Activated T-cell treated with anti-CD3 and anti-CD28 coated beads, Interleukin-2, amount 50 U/mL, for 4 hours (primary cell): ENCODE data around the gene PCYOX1L. TPM values are rescaled to one million over a fixed set of nuclear protein-coding genes. Genes with fewer than 3 reads are reported as not detected.

Experiments
- ATAC-seq, 2 donors: fragments of 200-7000 bp; cut with Tn5 transposase; one replicate each; pipeline ENCODE4 v1.10.0; 2021
- DNase-seq: peaks from one replicate; pipeline ENCODE4 v3.0.0-alpha.2; 2020
- H3K27me3 Mint-ChIP-seq: one replicate; pipeline ENCODE4 v1.8.0; 2021; ENCODE audit warnings: low read depth, mixed read lengths
- H3K36me3 Mint-ChIP-seq: one replicate; pipeline ENCODE4 v1.8.0; 2022; ENCODE audit warnings: mixed read lengths; ENCODE audit not compliant: insufficient read depth
- H3K4me1 Mint-ChIP-seq: one replicate; pipeline ENCODE4 v1.8.0; 2021; ENCODE audit warnings: low read depth, mixed read lengths
- H3K4me3 Mint-ChIP-seq: one replicate; pipeline ENCODE4 v1.8.0; 2021; ENCODE audit warnings: mild to moderate bottlenecking, moderate library complexity, mixed read lengths
- H3K9me3 Mint-ChIP-seq: one replicate; pipeline ENCODE4 v1.8.0; 2021; ENCODE audit warnings: mixed read lengths
- total RNA-seq, 3 donors: library from RNA; stranded (reverse); gene quantifications; one replicate each; pipeline ENCODE4 v1.2.1, GENCODE V29; 2021

PCYOX1L gene
- total RNA-seq, 3 donors from 2014 or later, result 8.8 to 13.4 (median 8.8) TPM

DNA sequence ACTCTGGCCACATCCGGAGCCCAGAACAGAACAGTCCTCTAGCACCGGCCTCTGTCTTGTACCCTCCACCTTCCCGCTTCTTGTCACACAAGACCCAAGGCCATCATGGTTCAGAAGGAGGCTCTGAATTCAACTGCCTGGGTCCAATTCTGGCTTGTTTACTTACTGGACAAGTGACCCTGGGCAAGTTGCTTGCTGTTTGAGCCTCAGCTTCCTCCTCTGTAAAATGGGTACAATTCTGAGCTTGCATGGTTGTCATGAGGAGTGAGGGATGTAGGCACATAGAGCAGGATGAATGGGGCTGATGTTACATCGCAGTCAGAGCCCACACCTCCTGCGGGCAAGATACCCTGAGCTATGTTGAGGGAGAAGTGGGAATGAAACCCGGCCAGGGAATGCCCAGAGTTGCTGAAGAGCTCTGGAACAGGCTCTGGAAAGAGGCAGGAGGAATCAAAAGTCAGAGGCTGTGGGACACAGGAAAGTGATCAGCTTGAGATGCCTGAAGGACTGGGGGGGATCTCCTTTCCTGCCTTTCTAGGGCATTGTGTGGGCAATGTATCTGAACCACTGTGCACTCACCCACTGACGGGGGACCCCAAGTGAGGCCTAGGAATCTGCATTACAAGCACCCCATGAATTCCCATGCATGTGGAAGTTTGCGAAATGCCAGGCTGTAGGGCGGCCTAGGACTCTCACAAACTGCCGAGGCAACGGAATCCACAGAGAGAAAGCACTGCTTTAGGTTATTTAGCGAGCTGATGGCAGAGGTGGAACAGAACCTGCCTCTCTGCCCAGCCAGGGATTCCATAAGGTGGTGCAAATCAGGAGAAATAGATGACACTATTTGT lies 50.6 kb downstream of the PCYOX1L start:
- Mint-ChIP-seq H3K9me3 (no peaks in the 10 kb centered on the region), H3K27me3 (peaks cover 2% of the 10 kb centered on the region), H3K4me3 (no peak overlapping the region), H3K4me1 (no peaks in the 10 kb centered on the region), H3K36me3 (no peaks in the 10 kb centered on the region)
- no peak for DNase-seq
- no peak for ATAC-seq

DNA sequence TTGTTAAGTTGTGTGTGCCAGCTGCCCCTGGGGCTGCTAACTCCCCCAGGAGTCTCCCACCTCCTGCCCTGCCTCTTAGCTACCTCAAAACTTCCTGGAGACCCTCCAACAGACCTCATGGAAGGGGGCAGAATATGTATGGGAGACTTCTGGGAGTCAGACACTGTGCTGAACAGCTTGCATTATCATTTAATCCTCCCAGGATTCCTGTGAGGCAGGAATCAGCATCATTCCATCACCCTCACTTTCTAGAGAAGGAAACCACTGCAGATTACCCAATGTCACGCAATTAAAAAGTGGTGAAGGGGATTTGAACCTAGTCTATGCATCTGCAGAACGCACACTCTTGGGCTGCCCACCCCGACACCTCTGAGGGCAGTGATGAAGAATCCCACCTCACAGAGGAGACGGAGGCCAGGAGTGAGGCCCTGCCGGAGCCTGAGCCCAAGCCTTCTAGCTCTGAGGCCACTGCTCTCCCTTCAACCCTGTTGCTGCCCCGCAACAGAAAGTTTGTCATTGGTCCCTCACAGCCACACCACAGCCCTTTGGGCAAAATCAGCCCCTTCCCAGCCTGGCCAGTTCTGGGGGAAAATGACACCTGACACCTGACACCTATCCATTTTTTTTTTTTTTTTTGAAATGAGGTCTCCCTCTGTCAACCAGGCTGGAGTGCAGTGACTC lies 51.6 kb downstream of the PCYOX1L start:
- no peaks in the 10 kb centered on the region for H3K9me3 Mint-ChIP-seq

GRCh38 chr5:149410071-149410470 lies 52.2 kb downstream of the PCYOX1L start:
- Mint-ChIP-seq H3K4me1 (no peaks in the 10 kb centered on the region), H3K9me3 (no peaks in the 10 kb centered on the region), H3K4me3 (no peak overlapping the region), H3K27me3 (peaks cover 2% of the 10 kb centered on the region), H3K36me3 (no peaks in the 10 kb centered on the region)
- no peak for ATAC-seq
- no peak for DNase-seq

More for the DNA sequence above, 51.6 kb downstream of the PCYOX1L start:
- H3K27me3 Mint-ChIP-seq, result peaks cover 2% of the 10 kb centered on the region
- DNase-seq (no peak), ATAC-seq (no peak)
- no peaks in the 10 kb centered on the region for H3K36me3 Mint-ChIP-seq
- H3K4me3 Mint-ChIP-seq, result no peak overlapping the region
- H3K4me1 Mint-ChIP-seq, result no peaks in the 10 kb centered on the region

GRCh38 chr5:149410721-149411432 lies 53.0 kb downstream of the PCYOX1L start:
- ATAC-seq (no peak), DNase-seq (no peak)
- H3K4me1 Mint-ChIP-seq, result no peaks in the 10 kb centered on the region
- H3K36me3 Mint-ChIP-seq, result no peaks in the 10 kb centered on the region
- peaks cover 2% of the 10 kb centered on the region for H3K27me3 Mint-ChIP-seq
- no peak overlapping the region for H3K4me3 Mint-ChIP-seq
- no peaks in the 10 kb centered on the region for H3K9me3 Mint-ChIP-seq

DNA sequence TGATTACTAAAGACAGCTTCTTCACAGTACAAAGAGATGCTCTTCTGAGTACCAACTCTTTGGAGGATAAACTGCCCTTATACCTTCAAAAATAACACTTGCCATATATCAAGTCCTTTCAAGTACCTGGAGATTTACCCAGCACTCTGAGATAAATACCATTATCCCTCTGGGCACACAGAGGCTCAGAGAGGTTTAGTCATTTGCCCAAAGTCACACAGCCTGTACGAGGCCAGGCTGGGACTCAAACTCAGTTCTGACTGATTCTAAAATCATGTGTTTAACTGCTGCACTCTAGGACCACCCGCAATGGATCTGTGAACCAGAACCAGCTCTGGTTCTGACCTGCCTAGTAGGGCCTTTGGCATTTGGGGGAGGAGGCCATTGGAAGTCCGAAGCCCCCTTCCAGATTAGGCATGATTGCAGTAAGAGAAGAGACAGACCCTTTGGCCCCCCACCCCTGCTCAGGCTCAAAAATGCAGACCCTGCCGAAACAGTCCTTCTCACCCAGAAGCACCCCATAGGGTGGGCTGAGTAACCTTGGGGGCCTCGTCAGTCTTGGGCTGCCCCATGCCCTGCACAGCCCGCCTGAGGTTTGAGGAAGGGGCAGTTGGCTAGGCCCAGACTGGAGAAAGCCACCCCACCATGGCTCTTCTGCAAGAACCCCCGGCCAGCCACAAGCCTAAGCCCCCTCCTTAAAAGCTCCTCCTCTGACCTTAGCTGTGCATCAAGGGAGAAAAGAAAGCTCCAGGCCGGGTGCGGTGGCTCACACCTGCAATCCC lies 54.1 kb downstream of the PCYOX1L start:
- no peak overlapping the region for H3K4me3 Mint-ChIP-seq
- no peak for ATAC-seq
- H3K4me1 Mint-ChIP-seq, result no peaks in the 10 kb centered on the region
- peaks cover 2% of the 10 kb centered on the region for H3K27me3 Mint-ChIP-seq
- DNase-seq, result no peak
- no peaks in the 10 kb centered on the region for H3K36me3 Mint-ChIP-seq
- no peaks in the 10 kb centered on the region for H3K9me3 Mint-ChIP-seq

DNA sequence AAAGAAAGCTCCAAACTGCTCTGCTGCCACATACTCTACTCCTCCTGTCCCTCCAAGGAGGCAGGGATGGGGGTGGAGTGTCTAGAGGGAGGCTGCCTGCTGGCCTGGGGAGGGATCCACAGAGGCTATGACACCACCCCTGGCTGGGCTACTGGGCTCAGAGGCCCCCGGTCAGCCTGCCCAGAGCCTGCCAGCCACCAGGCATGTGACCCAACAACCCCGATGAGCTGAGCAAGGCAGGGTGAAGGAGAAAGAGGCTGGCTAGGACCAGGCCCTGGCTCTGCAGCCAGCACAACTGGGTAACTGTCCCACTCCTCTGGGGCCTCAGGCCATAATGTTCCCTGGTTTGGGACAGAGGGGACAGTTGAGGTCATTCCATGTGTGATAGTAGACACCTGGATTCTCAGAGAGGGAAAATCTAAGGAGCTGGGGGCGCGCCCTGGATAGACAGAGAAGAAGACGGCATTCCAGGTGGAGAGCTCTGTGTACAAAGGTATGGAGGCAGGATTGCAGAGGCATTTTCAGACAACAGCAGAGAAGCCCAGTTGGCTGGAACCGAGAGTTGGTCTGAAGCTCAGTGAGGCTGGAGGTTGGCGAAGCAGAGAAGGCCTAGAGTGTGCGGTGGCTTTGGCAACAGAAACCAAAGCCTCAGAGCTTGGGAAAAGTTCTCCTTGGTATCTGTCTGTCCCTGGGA lies 55.1 kb downstream of the PCYOX1L start:
- ATAC-seq (no peak), DNase-seq (no peak)
- Mint-ChIP-seq H3K9me3 (no peaks in the 10 kb centered on the region), H3K4me3 (no peak overlapping the region), H3K27me3 (peaks cover 3% of the 10 kb centered on the region), H3K36me3 (no peaks in the 10 kb centered on the region), H3K4me1 (no peaks in the 10 kb centered on the region)

DNA sequence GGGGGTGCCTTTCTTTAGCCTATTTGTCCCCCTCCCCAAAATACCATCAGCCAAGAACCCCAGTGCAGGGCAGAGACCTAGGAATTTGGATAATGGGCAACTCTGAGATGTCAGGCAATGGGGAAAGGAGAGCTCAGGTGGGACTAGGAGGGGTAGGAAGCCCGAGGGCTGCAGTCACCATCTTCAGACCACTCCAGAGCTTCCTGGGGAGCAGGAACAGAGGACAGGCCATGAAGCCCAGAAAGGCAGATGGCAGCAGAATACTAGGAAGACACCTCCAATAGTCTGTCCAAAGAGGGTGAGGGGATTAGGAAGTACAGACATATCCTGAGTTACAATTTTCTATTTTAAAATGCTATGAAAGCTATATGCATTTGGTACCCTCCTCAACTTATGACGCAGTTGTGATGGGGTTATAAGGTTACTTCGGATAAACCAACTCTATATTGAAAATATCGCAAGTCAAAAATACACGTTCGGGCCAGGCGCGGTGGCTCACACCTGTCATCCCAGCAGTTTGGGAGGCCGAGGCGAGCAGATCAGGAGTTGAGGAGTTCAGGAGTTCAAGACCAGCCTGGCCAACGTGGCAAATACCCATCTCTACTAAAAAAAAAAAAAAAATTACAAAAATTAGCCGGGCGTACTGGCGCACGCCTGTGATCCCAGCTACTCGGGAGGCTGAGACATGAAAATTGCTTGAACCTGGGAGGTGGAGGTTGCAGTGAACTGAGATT lies 55.8 kb downstream of the PCYOX1L start:
- no peaks in the 10 kb centered on the region for H3K9me3 Mint-ChIP-seq
- ATAC-seq (no peak), DNase-seq (no peak)
- no peak overlapping the region for H3K4me3 Mint-ChIP-seq
- no peaks in the 10 kb centered on the region for H3K4me1 Mint-ChIP-seq
- no peaks in the 10 kb centered on the region for H3K36me3 Mint-ChIP-seq
- peaks cover 3% of the 10 kb centered on the region for H3K27me3 Mint-ChIP-seq

DNA sequence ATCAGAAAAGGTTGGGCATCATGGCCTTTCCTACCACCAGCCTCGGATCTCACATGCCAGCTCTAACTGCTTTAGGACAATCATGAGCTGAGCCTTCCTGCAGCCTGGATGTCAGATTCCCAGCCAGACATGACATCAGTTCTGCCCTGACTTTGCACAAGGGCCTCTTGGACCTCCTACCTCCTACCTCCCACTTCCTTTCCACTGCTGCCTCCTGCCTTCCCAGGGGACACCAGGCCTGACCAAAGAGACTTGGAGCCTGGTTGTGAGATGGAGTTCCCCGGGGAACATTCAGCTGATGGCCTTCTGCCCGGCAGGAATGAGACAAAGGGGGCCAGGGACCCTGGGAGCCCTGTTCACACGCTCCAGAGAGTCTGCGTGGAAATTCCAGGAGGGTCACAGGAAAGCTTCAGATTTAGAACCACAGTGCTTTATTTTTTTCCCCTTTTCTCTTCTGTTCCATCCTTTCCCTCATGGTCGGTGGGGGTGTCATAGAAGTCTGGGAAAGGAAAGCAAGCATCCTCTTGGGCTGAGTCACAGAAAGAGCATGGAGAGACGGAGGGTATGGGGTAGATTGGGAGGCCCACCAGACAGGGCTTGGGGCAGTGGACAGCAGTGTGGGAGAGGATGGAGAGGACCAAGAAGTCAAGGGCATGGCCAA lies 56.7 kb downstream of the PCYOX1L start:
- H3K4me1 Mint-ChIP-seq, result no peaks in the 10 kb centered on the region
- no peak for DNase-seq
- H3K4me3 Mint-ChIP-seq, result no peak overlapping the region
- no peak for ATAC-seq
- H3K36me3 Mint-ChIP-seq, result no peaks in the 10 kb centered on the region
- no peaks in the 10 kb centered on the region for H3K9me3 Mint-ChIP-seq
- peaks cover 3% of the 10 kb centered on the region for H3K27me3 Mint-ChIP-seq

DNA sequence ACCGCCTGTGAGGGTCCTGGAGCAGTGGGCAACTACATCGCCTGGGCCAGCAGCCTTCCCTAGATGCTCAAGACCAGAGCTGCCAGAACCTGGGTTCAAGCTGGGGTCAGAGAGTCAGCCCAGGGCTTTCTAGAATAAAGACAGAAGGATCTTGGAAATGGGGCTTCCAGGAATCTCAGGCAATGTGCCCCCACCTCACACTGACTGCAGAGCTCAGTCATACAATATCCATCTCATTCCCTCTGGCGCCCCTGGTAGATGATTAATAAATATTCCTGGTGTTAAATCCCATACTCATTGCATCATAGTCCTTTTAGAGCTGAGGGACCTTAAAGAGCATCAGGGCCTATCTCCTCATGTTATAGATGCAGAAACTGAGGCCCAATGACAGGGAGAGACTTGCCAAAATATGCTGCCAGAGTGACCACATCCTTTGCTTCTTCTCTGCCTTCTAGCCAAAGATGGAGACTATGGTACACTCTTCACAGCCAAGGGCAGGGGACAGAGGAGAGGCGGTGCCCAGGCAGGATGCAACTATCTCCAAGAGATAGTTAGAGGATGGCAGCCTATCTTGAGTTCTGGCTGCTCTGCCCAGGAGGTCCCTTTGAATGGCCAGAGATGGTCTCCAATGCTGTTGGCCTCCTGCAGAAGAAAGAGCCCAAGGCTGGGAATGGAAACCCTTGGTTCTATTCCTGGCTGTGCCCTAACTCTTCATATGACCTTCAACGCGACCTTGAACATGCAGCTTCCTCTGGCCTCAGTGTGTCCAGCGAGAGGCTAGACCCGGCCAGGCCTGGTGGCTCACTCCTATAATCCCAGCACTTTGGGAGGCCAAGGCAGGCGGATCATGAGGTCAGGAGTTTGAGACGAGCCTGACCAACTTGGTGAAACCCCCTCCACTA lies 57.5 kb downstream of the PCYOX1L start:
- DNase-seq (no peak), ATAC-seq (no peak)
- no peaks in the 10 kb centered on the region for H3K4me1 Mint-ChIP-seq
- no peaks in the 10 kb centered on the region for H3K36me3 Mint-ChIP-seq
- H3K27me3 Mint-ChIP-seq, result peaks cover 3% of the 10 kb centered on the region
- no peaks in the 10 kb centered on the region for H3K9me3 Mint-ChIP-seq
- no peak overlapping the region for H3K4me3 Mint-ChIP-seq

DNA sequence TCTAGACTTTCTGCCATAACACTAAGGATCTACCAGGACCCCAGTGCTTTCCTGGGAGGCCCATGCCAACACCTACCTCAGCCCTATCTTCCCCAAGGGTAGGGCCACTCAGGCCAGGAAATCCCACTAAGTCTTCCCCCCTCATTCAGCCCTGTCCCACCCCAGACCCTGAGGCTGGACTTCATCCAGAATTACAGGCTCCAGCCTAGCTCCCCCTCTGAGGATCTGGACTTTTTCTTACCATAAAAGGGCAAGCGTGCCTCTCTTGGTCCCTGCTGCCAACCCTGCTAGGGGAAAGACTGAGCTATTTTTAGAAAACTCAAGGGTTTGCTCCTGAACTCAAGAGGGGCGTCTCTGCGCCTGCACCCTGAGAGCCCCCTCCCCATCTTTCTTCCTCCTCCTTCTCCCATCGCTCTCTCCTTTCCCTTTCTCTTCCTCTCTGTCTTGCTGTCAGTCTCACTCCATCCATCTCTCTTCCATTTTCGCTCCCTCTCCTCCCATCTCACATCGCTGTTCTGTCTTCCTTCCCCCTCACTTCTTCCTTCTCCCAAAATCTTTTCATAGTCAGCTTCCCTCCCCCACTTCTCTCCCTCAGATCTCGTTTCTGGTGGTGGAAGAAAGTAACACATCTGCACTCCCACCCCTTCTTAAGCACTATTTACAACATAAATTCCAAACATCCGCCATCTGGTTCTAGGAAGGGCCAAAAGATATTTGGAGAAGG lies 59.3 kb downstream of the PCYOX1L start:
- H3K9me3 Mint-ChIP-seq, result no peaks in the 10 kb centered on the region
- peaks cover 3% of the 10 kb centered on the region for H3K4me1 Mint-ChIP-seq
- ATAC-seq (no peak), DNase-seq (no peak)
- peaks cover 3% of the 10 kb centered on the region for H3K27me3 Mint-ChIP-seq
- no peak overlapping the region for H3K4me3 Mint-ChIP-seq
- no peaks in the 10 kb centered on the region for H3K36me3 Mint-ChIP-seq

DNA sequence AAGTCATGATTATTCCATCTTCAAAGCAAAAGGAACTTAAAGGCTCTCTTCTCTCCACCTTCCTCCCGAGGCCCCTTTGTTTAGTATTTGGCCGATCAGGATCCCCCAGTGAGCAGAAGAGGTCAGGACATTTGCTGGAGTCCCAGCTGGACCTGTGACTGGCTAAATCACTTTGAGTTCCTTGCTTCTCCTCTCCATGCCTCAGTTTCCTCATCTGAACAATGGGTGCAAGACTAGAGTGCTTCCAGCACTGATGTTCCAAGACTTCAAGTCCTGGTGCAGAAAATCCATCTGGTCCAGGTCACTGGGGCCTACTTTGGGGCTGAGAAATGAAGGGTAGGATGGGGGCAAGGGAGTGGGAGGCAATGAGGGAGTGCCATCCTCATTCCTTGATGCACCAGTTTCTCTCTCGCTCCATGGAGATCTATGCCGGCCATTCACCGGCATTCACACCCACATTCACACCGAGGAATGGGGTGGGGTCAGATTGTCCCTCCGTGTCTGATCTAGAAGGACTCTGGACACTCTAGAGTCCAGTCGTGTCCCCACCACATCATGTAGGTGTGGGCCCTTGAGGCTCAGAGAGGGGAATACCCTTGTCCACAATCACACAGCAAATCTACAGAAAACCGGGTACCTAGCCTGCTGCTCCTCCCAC lies 60.0 kb downstream of the PCYOX1L start:
- no peak for ATAC-seq
- no peak for DNase-seq
- no peaks in the 10 kb centered on the region for H3K9me3 Mint-ChIP-seq
- peaks cover 3% of the 10 kb centered on the region for H3K27me3 Mint-ChIP-seq
- peaks cover 4% of the 10 kb centered on the region for H3K4me1 Mint-ChIP-seq
- H3K4me3 Mint-ChIP-seq, result no peak overlapping the region
- H3K36me3 Mint-ChIP-seq, result no peaks in the 10 kb centered on the region
